Activated B cell treated with CpG ODN at 0.5 μM for 24 hours (primary cell): ENCODE measurements around the gene PAN2. TPM values are rescaled to one million over a fixed set of nuclear protein-coding genes. Genes with fewer than 3 reads are reported as not detected.
"Not testable (repeated sequence)": the region's sequence is repeated elsewhere in the genome, so short reads cannot be mapped to it uniquely, and the experiment has no call there.

ENCODE experiments used
- ATAC-seq: fragments of 200-7000 bp; cut with Tn5 transposase; one replicate; pipeline ENCODE4 v1.10.0; 2021; ENCODE audit warnings: low read depth, mild to moderate bottlenecking, moderate library complexity
- CTCF ChIA-PET: fragments of 350-600 bp; sonication (Branson Sonifier 250); formaldehyde crosslinking; loops from one replicate; lab custom pipeline; 2021; ENCODE audit warnings: antibody characterized with exemption; lab: Charles Lee
- POLR2A ChIA-PET: fragments of 350-600 bp; sonication (Branson Sonifier 250); formaldehyde crosslinking; loops from one replicate; lab custom pipeline; 2021; ENCODE audit warnings: antibody characterized with exemption; lab: Charles Lee
- DNase-seq: peaks from one replicate; pipeline ENCODE4 v3.0.0; 2022
- H3K27ac Mint-ChIP-seq: one replicate; pipeline ENCODE4 v1.8.0; 2020; ENCODE audit warnings: mixed read lengths
- H3K27me3 Mint-ChIP-seq: one replicate; pipeline ENCODE4 v1.8.0; 2021; ENCODE audit warnings: mixed read lengths
- H3K36me3 Mint-ChIP-seq: one replicate; pipeline ENCODE4 v1.8.0; 2021; ENCODE audit warnings: low read depth, mixed read lengths
- H3K4me1 Mint-ChIP-seq: one replicate; pipeline ENCODE4 v1.8.0; 2021; ENCODE audit warnings: mixed read lengths
- H3K4me3 Mint-ChIP-seq: one replicate; pipeline ENCODE4 v1.8.0; 2020; ENCODE audit warnings: mild to moderate bottlenecking, mixed read lengths
- H3K9me3 Mint-ChIP-seq: one replicate; pipeline ENCODE4 v1.8.0; 2020; ENCODE audit warnings: mixed read lengths
- intact Hi-C: fragments of 100-400 bp; cut with micrococcal nuclease; formaldehyde crosslinking; loops from one replicate; pipeline ENCODE4 v1.15.1; 2024
- total RNA-seq: library from RNA; stranded (reverse); gene quantifications from 2 replicates; pipeline ENCODE4 v1.2.3, GENCODE V29; 2022
- TF ChIP-seq, protein P1 (sequence below): fragments of 200-600 bp; IDR thresholded peaks from one replicate; pipeline ENCODE4 v1.8.0; 2022; ENCODE audit warnings: antibody characterized with exemption, mild to moderate bottlenecking

Gene PAN2
- total RNA-seq, 1 donor from 2014 or later: 98.9 TPM

DNA sequence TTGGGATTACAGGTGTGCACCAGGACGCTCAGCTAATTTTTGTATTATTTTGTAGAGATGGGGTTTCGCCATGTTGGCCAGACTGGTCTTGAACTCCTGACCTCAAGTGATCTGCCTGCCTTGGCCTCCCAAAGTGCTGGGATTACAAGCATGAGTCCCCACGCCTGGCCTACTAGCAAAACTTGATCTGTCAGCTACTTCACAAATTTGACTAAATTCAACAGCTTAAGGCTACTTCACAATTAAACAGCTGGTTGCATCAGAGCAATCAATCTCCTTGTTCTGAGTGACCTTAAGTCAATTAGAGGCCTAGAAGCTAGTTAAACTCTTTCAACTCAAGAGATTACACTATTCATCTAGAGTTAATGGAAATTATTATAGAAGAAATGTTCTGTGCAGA, 54.9 kb downstream of the PAN2 start:
- H3K9me3 Mint-ChIP-seq: no peaks in the 10 kb centered on the region
- peaks cover 78% of the 10 kb centered on the region for H3K36me3 Mint-ChIP-seq
- peaks cover 5% of the 10 kb centered on the region for H3K4me1 Mint-ChIP-seq
- ChIA-PET CTCF (no interaction called here), POLR2A (interaction anchor here (0.5 kb wide), 1 partner anchor 78 kb away, joined by 5 read pairs; no protein-coding TSS in a partner anchor)
- TF ChIP-seq, protein P1, sequence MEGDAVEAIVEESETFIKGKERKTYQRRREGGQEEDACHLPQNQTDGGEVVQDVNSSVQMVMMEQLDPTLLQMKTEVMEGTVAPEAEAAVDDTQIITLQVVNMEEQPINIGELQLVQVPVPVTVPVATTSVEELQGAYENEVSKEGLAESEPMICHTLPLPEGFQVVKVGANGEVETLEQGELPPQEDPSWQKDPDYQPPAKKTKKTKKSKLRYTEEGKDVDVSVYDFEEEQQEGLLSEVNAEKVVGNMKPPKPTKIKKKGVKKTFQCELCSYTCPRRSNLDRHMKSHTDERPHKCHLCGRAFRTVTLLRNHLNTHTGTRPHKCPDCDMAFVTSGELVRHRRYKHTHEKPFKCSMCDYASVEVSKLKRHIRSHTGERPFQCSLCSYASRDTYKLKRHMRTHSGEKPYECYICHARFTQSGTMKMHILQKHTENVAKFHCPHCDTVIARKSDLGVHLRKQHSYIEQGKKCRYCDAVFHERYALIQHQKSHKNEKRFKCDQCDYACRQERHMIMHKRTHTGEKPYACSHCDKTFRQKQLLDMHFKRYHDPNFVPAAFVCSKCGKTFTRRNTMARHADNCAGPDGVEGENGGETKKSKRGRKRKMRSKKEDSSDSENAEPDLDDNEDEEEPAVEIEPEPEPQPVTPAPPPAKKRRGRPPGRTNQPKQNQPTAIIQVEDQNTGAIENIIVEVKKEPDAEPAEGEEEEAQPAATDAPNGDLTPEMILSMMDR: no peak
- no peak overlapping the region for H3K4me3 Mint-ChIP-seq
- intact Hi-C loops: no loop called here
- no peaks in the 10 kb centered on the region for H3K27me3 Mint-ChIP-seq
- ATAC-seq (no peak), DNase-seq (no peak)
- no peak overlapping the region for H3K27ac Mint-ChIP-seq

DNA sequence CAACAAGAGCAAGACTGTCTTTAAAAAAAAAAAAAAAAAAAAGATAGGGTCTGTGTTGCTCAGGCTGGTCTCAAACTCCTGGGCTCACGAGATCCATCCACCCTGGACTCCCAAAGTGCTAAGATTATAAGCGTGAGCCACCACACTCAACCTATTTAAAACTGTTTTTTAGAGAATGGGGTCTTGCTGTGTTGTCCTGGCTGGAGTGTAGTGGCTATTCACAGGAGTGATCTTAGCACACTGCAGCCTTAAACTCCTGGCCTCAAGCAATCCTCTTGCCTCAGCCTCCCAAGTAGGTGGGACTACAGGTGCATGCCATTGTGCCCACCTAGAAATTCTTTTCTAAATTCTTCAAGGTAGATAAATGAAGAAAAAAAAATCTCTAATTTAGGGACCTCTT, 59.5 kb downstream of the PAN2 start:
- DNase-seq (no peak), ATAC-seq (no peak)
- no peak overlapping the region for H3K27ac Mint-ChIP-seq
- no peaks in the 10 kb centered on the region for H3K4me1 Mint-ChIP-seq
- POLR2A ChIA-PET: interaction anchor here (0.7 kb wide), 1 partner anchor 15 kb away, joined by 6 read pairs; no protein-coding TSS in a partner anchor
- no peaks in the 10 kb centered on the region for H3K9me3 Mint-ChIP-seq
- H3K4me3 Mint-ChIP-seq: no peak overlapping the region
- no peaks in the 10 kb centered on the region for H3K27me3 Mint-ChIP-seq
- intact Hi-C loops: no loop called here
- peaks cover 83% of the 10 kb centered on the region for H3K36me3 Mint-ChIP-seq
- TF ChIP-seq, protein P1: no peak
- CTCF ChIA-PET: no interaction called here

GRCh38 chr12:56272468-56272867, 61.3 kb downstream of the PAN2 start:
- H3K27me3 Mint-ChIP-seq, DNase-seq, intact Hi-C loops, H3K4me3 Mint-ChIP-seq, H3K9me3 Mint-ChIP-seq, CTCF ChIA-PET, H3K27ac Mint-ChIP-seq, H3K4me1 Mint-ChIP-seq, ATAC-seq, POLR2A ChIA-PET: not testable (repeated sequence)
- peaks cover 72% of the 10 kb centered on the region for H3K36me3 Mint-ChIP-seq

DNA sequence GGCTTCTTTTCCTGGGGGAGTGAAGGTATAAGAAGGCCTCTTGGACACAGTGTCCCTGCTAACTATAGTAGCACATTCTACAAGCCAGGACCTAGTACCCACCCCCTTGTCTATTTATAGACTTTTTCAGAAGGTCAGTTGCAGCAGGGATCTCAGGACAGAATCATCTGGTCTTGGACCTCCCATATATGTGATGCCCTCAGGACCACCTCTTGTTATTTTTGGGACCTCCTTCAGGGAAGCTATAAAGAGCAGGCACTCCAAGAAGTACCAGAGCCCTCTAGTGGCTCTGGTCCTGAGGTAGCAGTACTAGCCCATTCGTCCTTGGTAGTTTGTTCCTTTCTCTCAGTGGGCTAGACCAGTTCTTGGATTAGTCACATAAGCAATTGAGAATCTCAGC, 62.8 kb downstream of the PAN2 start:
- no peak overlapping the region for H3K4me3 Mint-ChIP-seq

DNA sequence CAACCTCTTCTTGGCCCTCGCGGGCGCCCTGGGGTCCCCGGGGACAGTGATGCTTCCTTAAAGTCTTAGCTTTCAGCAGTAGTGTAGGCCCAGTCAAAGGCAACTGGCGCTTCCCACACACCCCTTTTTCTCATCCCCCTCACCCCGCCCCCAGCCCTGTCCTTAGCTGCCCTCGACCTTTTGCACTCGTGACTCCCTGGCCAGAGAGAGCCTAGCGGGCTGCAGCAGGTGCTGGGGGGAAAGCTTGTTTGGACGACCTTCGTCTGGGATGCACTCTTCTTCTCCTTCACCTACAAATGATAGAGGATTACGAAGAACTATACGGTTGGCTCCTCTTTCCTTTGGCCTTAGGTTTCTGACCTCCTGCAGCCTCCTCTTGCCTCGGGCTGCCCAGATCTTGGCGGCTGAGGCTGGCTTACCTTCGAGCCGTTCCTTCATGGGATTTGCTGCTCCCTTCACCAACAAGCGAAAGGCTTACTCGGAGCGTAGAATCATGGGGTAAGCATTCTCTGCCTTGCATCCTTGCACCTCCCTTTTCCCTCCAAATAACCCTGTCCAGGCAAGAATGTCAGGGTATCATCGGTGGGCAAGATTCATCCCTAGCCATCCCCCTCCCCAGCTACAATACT, 66.2 kb downstream of the PAN2 start:
- intact Hi-C loops: loop anchor here (1.0 to 2.0 kb wide), 10 partner anchors 9 to 339 kb away; partner anchors contain the start of genes ANKRD52, CS, IL23A and RNF41
- POLR2A ChIA-PET: interaction anchor here (0.5 to 2.3 kb wide), 20 partner anchors 10 to 523 kb away, joined by 3 to 25 read pairs (median 6); partner anchors contain the start of genes ANKRD52, CNPY2, CS and ESYT1
- peak overlapping the region; percentile 85 for H3K27ac Mint-ChIP-seq

More for the DNA sequence above, 62.8 kb downstream of the PAN2 start:
- peaks cover 72% of the 10 kb centered on the region for H3K36me3 Mint-ChIP-seq
- H3K4me1 Mint-ChIP-seq: peaks cover 16% of the 10 kb centered on the region
- TF ChIP-seq, protein P1: no peak
- DNase-seq: no peak
- no peak overlapping the region for H3K27ac Mint-ChIP-seq
- no peaks in the 10 kb centered on the region for H3K9me3 Mint-ChIP-seq
- no peak for ATAC-seq
- intact Hi-C loops: loop anchor here (1.0 kb wide), 1 partner anchor 78 kb away; no protein-coding TSS in a partner anchor
- POLR2A ChIA-PET: interaction anchor here (1.0 kb wide), 1 partner anchor 108 kb away, joined by 4 read pairs; no protein-coding TSS in a partner anchor
- no peaks in the 10 kb centered on the region for H3K27me3 Mint-ChIP-seq
- CTCF ChIA-PET: interaction anchor here (1.3 kb wide), 1 partner anchor 81 kb away, joined by 3 read pairs; the partner anchor contains the start of gene SMARCC2

More for the DNA sequence above, 66.2 kb downstream of the PAN2 start:
- CTCF ChIA-PET: interaction anchor here (0.7 to 3.2 kb wide), 6 partner anchors 9 to 220 kb away, joined by 3 to 10 read pairs (median 4); partner anchors contain the start of gene ANKRD52
- peak overlapping the region; percentile 93 for H3K4me3 Mint-ChIP-seq
- DNase-seq (no peak), ATAC-seq (peak; percentile 22)
- no peaks in the 10 kb centered on the region for H3K9me3 Mint-ChIP-seq
- TF ChIP-seq, protein P1: no peak
- H3K4me1 Mint-ChIP-seq: peaks cover 18% of the 10 kb centered on the region
- peaks cover 40% of the 10 kb centered on the region for H3K36me3 Mint-ChIP-seq
- H3K27me3 Mint-ChIP-seq: no peaks in the 10 kb centered on the region
